HEK293T (cell line): ENCODE results near the gene CCP110.

Experiments used
- ELF4 ChIP-seq: fragments of 450-650 bp; IDR thresholded peaks from 2 replicates; pipeline ENCODE4 v1.6.1; 2017; ENCODE audit warnings: antibody characterized with exemption
- FOXA1 ChIP-seq: fragments of 450-650 bp; IDR thresholded peaks from 2 replicates; pipeline ENCODE4 v1.6.1; 2016; ENCODE audit warnings: mild to moderate bottlenecking
- FOXK2 ChIP-seq: fragments of 450-650 bp; IDR thresholded peaks from 2 replicates; pipeline ENCODE4 v1.6.1; 2016; ENCODE audit warnings: mild to moderate bottlenecking
- FOXM1 ChIP-seq: fragments of 450-650 bp; IDR thresholded peaks from 2 replicates; pipeline ENCODE4 v1.6.1; 2017; ENCODE audit warnings: mild to moderate bottlenecking, borderline replicate concordance
- L3MBTL2 ChIP-seq: fragments of 450-650 bp; conservative IDR thresholded peaks from 2 replicates; pipeline ENCODE4 v1.6.1; 2016; ENCODE audit warnings: mild to moderate bottlenecking
- SP1 ChIP-seq: fragments of 450-650 bp; IDR thresholded peaks from 2 replicates; pipeline ENCODE4 v1.6.1; 2017
- SUZ12 ChIP-seq: fragments of 450-650 bp; IDR thresholded peaks from 2 replicates; pipeline ENCODE4 v1.6.1; 2016; ENCODE audit warnings: mild to moderate bottlenecking
- TF ChIP-seq, protein P1 (sequence below): fragments of 450-650 bp; IDR thresholded peaks from 2 replicates; pipeline ENCODE4 v1.6.1; 2016

DNA sequence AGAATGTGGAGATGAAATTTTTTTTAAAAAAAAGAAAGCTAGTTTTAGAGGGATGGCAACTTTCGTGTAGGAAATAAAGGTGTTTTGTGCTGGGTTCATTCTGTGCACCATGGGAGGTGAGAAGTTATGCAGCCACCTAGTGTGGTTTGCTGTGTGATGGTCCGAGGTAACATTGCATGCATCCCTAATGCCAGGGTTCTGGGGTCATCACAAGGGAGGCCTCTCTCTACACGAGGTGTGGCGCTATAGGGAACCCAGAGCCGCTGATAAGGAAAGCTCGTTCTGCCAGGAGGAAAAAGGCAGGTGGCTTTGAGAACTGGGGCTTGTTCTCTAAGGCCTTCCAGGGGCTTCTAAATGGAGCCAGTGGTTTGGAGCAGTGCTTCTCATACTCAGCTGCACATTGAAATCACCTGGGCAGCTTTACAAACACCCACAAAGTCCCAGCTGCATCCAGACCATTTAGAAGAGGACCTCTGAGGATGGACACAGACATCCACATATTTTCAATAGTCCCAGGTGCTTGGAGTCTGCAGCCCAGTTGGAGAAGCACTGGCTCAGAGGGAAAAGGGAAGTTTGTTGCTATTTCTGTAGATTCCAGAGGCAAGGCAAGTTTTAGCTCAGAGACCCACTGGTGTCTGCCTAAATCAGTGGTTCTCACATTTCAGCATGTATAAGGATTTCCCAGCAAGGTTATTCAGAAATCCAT, 75.2 kb downstream of the CCP110 start:
- no peak for TF ChIP-seq SP1
- TF ChIP-seq ELF4, result no peak
- no peak for TF ChIP-seq L3MBTL2
- TF ChIP-seq SUZ12, result no peak
- TF ChIP-seq FOXA1, result no peak
- TF ChIP-seq, protein P1, sequence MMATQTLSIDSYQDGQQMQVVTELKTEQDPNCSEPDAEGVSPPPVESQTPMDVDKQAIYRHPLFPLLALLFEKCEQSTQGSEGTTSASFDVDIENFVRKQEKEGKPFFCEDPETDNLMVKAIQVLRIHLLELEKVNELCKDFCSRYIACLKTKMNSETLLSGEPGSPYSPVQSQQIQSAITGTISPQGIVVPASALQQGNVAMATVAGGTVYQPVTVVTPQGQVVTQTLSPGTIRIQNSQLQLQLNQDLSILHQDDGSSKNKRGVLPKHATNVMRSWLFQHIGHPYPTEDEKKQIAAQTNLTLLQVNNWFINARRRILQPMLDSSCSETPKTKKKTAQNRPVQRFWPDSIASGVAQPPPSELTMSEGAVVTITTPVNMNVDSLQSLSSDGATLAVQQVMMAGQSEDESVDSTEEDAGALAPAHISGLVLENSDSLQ, result no peak
- no peak for TF ChIP-seq FOXK2
- TF ChIP-seq FOXM1, result no peak
